Stomach smooth muscle (tissue), 2 donors: ENCODE results near the gene UBE2L6.

ENCODE experiments used
- H3K27ac ChIP-seq: one replicate; pipeline ENCODE4 v1.7.0; 2013; ENCODE audit warnings: mild to moderate bottlenecking, low read length, inconsistent platforms
- H3K27me3 ChIP-seq, 2 donors: one replicate each; pipeline ENCODE4 v1.7.0; 2013; ENCODE audit warnings: low read length in 2 of 2; ENCODE audit not compliant: insufficient read depth in 2 of 2, control insufficient read depth in 1 of 2
- H3K36me3 ChIP-seq, 2 donors: one replicate each; pipeline ENCODE4 v1.7.0; 2013; ENCODE audit warnings: low read length in 2 of 2; ENCODE audit not compliant: control insufficient read depth in 2 of 2, insufficient read depth in 2 of 2
- H3K4me1 ChIP-seq: one replicate; pipeline ENCODE4 v1.7.0; 2013; ENCODE audit warnings: low read length; ENCODE audit not compliant: control insufficient read depth, insufficient read depth
- H3K4me3 ChIP-seq, 2 donors: one replicate each; pipeline ENCODE4 v1.7.0; 2013; ENCODE audit warnings: low read length in 2 of 2
- H3K9ac ChIP-seq, 2 donors: one replicate each; pipeline ENCODE4 v1.7.0; 2013; ENCODE audit warnings: low read length in 2 of 2, mild to moderate bottlenecking in 1 of 2
- H3K9me3 ChIP-seq, 2 donors: one replicate each; pipeline ENCODE4 v1.7.0; 2013; ENCODE audit warnings: low read length in 2 of 2; ENCODE audit not compliant: control insufficient read depth in 2 of 2
- donor health status: healthy.
- donor health status: Pancreatic carcinoma.

Gene UBE2L6

DNA sequence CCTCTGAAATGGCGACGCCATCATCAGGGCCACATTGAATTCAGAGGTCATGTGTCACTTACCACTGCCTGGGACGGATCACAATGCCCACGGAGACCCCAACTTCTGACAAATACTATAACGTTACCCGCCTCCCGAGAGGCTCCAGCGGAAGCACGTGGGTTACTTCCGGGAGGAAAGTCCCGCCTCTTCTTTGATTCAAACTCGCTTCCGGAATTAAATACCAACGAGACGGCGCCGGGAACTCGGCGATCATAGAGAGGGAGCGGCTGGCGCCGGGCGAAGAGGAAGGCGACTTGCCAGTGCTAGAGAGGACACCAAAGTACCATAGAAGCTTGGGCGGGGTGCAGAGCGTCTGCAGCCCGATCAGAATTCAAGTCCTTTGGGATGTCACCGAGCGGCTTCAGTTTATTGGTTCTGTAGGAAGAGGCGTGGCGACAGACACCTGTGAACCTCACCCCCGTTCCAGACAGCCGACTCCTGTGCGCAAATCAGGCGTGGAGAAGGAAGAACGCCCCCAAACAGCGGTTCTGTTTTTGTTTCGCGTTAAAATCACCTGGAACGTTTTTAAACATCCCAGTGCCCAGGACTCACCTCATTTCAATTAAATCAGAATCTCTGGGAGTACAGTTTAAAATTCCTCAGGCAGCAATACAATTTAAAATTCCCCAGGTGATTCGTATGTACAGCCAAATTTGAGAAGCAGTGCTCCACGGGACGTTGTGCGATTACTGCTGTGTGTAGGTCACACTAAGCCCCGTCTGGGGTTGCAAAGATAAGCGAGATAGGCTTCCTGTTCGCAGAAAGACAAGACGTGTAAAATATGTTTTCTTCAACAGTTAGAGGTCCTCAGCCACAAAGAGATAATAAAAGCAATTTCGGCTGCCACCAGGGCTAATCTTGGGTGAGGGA is 36.6 kb downstream of the UBE2L6 start, which contains the start of gene TIMM10:
TSS of gene TIMM10 (minus strand) at position 159 of the 912 bp plus-strand sequence. CDS start 565 bp downstream, outside the sequence.
- H3K27me3 ChIP-seq: no peaks in the 10 kb centered on the region
- peaks cover 19% of the 10 kb centered on the region for H3K4me1 ChIP-seq
- peak within 1 kb of the TSS; percentile 93 to 96 for H3K4me3 ChIP-seq
- H3K9ac ChIP-seq: peak within 1 kb of the TSS; percentile 94
- no peaks in the 10 kb centered on the region for H3K9me3 ChIP-seq
- H3K36me3 ChIP-seq: peaks cover 8 to 10% of the 10 kb centered on the region in 2 donors
- peak within 1 kb of the TSS; percentile 49 for H3K27ac ChIP-seq

DNA sequence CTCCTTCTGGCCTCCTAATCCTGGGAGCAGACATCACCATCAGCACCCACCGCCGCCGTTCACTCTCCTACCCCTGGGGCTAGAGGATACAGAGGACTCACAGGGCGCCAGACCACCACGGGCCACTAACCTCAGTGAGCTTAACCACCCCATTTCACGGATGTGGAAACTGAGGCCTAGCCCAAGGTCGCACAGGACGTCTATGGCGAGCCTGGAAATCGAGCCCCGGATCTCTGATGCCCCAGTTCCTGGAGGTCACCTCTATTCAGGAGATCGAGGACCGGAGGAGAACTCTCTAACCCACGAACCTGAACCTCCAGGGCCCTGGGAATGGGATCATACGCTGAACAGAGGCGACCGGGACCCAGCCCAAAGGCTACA is 37.3 kb downstream of the UBE2L6 start:
- Histone ChIP-seq H3K36me3 (peaks cover 8 to 10% of the 10 kb centered on the region in 2 donors), H3K27me3 (no peaks in the 10 kb centered on the region), H3K9me3 (no peaks in the 10 kb centered on the region), H3K9ac (peak overlapping the region; percentile 94), H3K27ac (peak overlapping the region; percentile 46), H3K4me3 (peak overlapping the region; percentile 93 to 96), H3K4me1 (peaks cover 19% of the 10 kb centered on the region)

DNA sequence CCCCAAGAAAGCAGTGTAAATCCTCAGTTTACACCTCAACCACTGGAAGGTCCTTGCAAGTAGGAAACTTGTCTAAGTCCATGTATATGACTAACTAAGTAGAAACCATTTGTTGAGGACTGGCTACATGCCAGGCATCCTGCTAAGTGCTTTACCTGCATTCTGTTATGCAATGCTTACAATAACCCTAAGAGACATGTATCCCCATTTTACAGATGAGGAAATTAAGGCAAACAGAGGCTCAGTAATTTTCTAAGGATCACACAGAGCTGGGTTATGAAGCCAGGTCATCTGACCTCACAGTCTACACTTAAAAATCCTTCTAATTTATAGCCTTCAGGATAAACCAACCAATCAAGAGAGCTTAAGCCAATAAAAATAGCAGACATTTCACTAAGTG is 38.5 kb downstream of the UBE2L6 start:
- Histone ChIP-seq H3K4me1 (peaks cover 19% of the 10 kb centered on the region), H3K36me3 (peaks cover 8 to 10% of the 10 kb centered on the region in 2 donors), H3K4me3 (no peak overlapping the region), H3K27me3 (no peaks in the 10 kb centered on the region), H3K27ac (no peak overlapping the region), H3K9me3 (no peaks in the 10 kb centered on the region), H3K9ac (no peak overlapping the region)

DNA sequence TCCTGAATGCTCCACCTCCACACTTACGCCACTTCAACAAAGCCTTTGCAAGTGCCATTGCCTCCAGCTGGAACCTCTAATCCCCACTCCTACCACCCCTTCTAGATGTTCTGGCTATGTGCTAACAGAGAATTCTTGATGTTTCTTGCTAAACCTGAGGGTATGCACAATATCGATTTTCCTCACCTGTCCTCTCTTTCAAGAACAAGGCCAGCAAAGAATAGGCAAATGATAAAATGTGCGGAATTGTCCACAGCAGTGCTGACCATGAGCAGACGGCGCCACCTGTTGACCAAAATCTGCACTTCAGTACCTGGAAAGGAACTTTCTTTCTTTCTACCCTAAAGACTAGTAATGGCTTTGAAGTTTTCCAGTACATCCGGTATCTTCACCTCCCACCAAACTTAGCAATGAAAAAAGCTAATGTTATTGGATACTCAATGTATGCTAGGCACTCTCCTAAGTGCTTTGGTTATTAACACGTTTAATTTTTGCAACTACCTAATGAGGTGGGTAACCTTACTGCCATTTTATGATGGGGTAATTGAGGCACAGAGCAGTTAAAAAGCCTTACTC is 40.3 kb downstream of the UBE2L6 start:
- Histone ChIP-seq H3K9me3 (no peaks in the 10 kb centered on the region), H3K4me1 (peaks cover 19% of the 10 kb centered on the region), H3K27me3 (no peaks in the 10 kb centered on the region), H3K4me3 (no peak overlapping the region), H3K9ac (no peak overlapping the region), H3K36me3 (peaks cover 8 to 10% of the 10 kb centered on the region in 2 donors), H3K27ac (no peak overlapping the region)

DNA sequence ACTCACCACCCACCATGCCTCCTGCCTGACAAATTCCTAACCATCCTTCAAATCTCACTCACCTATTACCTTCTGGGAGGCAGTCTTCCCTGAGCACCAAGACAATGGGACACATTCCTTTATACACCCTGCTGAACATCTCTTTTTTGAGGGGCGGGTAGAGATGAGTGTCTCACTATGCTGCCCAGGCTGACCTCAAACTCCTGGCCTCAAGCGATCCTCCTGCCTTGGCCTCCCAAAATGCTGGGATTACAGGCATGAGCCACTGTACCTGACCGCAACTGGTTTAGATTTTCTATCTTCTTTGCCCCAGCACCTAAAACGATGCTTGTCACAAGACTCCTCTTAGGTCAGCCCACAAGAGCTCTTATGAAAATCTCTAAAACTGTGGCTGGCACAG is 44.1 kb downstream of the UBE2L6 start:
- Histone ChIP-seq H3K27me3 (no peaks in the 10 kb centered on the region), H3K4me3 (no peak overlapping the region), H3K9me3 (no peaks in the 10 kb centered on the region), H3K36me3 (peaks cover 4 to 5% of the 10 kb centered on the region in 2 donors), H3K9ac (no peak overlapping the region), H3K4me1 (no peaks in the 10 kb centered on the region), H3K27ac (no peak overlapping the region)

DNA sequence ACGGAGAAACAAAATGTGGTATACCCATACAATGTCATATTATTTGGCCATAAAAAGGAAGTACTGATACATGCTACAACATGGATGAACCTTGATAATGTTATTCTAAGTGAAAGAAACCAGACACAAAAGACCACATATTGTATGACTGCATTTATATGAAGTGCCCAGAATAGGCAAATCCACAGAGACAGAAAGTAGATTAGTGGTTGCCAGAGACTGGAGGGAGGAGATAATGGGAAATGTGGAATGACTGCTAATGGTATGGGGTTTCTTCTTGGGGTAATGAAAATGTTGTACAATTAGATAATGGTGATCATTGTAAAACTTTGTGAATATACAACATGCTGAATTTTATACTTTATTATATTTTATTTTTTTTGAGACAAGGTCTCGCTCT is 46.4 kb downstream of the UBE2L6 start:
- Histone ChIP-seq H3K27me3 (no peaks in the 10 kb centered on the region), H3K4me3 (no peak overlapping the region), H3K4me1 (peaks cover 1% of the 10 kb centered on the region), H3K9ac (no peak overlapping the region), H3K36me3 (no peaks in the 10 kb centered on the region), H3K9me3 (no peaks in the 10 kb centered on the region), H3K27ac (no peak overlapping the region)

GRCh38 chr11:57516061-57516443 is 51.4 kb downstream of the UBE2L6 start:
- no peaks in the 10 kb centered on the region for H3K9me3 ChIP-seq
- no peak overlapping the region for H3K27ac ChIP-seq

DNA sequence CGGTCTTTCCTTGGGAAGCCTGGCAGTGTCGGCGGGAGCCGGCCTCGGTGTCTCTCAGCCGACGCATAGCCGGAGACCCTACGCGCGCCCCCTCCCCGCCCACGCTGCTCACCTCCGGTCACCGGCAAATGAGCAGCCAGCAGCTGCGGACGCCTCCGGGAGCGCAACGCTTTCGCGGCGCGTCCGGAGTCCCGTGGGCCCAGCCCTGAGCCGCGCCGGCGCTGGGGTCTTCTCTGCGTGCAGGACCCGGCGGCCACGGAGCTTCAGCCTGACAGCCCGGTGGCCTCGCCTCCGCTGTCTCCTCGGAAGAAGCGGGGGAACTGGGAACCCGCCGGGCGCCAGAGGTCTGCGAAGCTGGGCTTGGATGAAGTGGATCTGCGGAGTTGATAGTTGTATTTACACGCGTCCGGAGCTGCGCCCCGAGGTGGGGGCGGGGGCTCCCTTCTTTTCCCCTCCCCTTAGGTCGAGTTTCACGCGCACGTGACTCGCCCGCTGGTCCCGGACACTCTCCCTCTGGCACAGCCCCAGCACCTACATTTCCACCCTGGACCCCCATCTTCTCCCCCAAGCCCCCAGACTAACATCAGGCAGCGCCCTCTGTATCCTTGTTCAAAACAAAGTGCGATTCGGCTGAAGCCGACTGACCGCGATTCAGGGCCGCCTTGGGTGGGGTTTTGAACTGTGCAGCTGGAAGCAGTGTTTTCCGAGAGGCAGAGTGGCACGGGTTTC is 52.0 kb downstream of the UBE2L6 start, which contains the start of gene SLC43A1:
TSS of gene SLC43A1 (minus strand) at position 371 of the 729 bp plus-strand sequence. CDS start 1,591 bp downstream, outside the sequence.
- H3K27me3 ChIP-seq: no peaks in the 10 kb centered on the region
- H3K9ac ChIP-seq: peak within 1 kb of the TSS; percentile 72 to 78
- H3K9me3 ChIP-seq: no peaks in the 10 kb centered on the region
- H3K27ac ChIP-seq: peak within 1 kb of the TSS; percentile 55
- H3K4me3 ChIP-seq: peak within 1 kb of the TSS; percentile 85 to 95
- H3K4me1 ChIP-seq: peaks cover 16% of the 10 kb centered on the region
- peaks cover 0 to 3% of the 10 kb centered on the region in 2 donors for H3K36me3 ChIP-seq

More at GRCh38 chr11:57516061-57516443, 51.4 kb downstream of the UBE2L6 start:
- Histone ChIP-seq H3K4me1 (peaks cover 16% of the 10 kb centered on the region), H3K27me3 (no peaks in the 10 kb centered on the region), H3K9ac (peak overlapping the region; percentile 72 to 78), H3K36me3 (peaks cover 0 to 3% of the 10 kb centered on the region in 2 donors), H3K4me3 (peak overlapping the region; percentile 85 to 95)

DNA sequence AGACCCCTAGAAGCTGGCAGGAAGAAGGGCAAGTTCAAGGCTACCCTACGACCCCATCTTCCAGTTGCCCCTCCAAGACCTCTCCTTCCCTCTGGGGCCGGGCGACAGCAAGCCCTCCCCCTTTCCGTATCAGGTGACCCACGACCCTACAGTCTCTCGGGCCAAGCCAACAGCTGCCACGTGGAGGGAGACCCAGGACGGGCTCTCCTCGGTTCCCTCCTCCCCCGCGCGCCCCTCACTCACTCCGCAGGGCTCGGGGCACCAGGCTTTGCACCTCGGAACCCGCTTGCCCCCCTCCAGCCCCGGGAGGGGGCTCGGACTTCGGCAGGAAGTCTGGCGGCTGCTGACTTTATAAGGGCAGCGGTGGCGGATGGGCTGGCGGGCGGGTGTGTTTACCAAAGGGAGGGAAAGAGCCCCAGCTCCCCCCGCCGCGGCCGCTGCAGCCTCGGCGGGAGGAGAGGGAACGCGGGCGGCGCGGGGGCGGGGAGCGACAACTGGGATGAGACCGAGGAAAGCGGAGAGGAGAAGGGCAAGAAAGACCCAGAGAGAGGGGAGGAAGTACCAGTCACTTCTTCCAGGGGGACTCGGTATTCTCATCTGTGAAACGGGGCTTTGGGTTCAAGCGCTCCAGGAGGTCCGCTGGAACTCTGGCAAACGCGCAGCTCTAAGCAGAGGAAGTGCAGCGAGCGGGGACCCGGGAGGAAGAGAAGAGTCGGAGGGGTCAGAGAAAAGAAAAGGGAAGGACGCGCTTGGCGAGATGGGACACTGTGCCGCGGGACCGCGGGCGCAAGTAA is 52.7 kb downstream of the UBE2L6 start:
- H3K36me3 ChIP-seq: peaks cover 0 to 3% of the 10 kb centered on the region in 2 donors
- no peaks in the 10 kb centered on the region for H3K9me3 ChIP-seq
- H3K4me1 ChIP-seq: peaks cover 16% of the 10 kb centered on the region
- peak overlapping the region; percentile 85 to 95 for H3K4me3 ChIP-seq
- H3K27ac ChIP-seq: peak overlapping the region; percentile 55
- H3K27me3 ChIP-seq: no peaks in the 10 kb centered on the region
- H3K9ac ChIP-seq: peak overlapping the region; percentile 72 to 78
